GM18907 (cell line): ENCODE results near the gene ADAMTS18.

Experiments
- ATAC-seq: cut with Tn5 transposase; IDR thresholded peaks from one replicate; pipeline ENCODE4 v1.9.1; 2021; ENCODE audit warnings: mild to moderate bottlenecking, moderate library complexity; ENCODE audit not compliant: unreplicated experiment

Gene ADAMTS18

GRCh38 chr16:77396461-77396860 is 38.4 kb downstream of the ADAMTS18 start:
- no peak for ATAC-seq

- ATAC-seq, result no peak
These were observed 40.1 kb downstream of the ADAMTS18 start for GRCh38 chr16:77394699-77395098.

GRCh38 chr16:77393955-77394354 is 40.9 kb downstream of the ADAMTS18 start:
- ATAC-seq, result no peak

- no peak for ATAC-seq
These were observed 47.0 kb downstream of the ADAMTS18 start for GRCh38 chr16:77387815-77388209.

- ATAC-seq, result no peak
These were observed 47.7 kb downstream of the ADAMTS18 start for GRCh38 chr16:77386831-77387814.

- no peak for ATAC-seq
These were observed 49.4 kb downstream of the ADAMTS18 start for GRCh38 chr16:77385481-77385880.

GRCh38 chr16:77383606-77384187 is 51.1 kb downstream of the ADAMTS18 start:
- no peak for ATAC-seq

- no peak for ATAC-seq
These were observed 58.5 kb downstream of the ADAMTS18 start for GRCh38 chr16:77376358-77376757.

GRCh38 chr16:77375396-77375795 is 59.4 kb downstream of the ADAMTS18 start:
- ATAC-seq, result no peak

- no peak for ATAC-seq
These were observed 60.5 kb downstream of the ADAMTS18 start for GRCh38 chr16:77374384-77374783.

- ATAC-seq, result no peak
These were observed 61.1 kb downstream of the ADAMTS18 start for GRCh38 chr16:77373726-77374125.

- no peak for ATAC-seq
These were observed 70.1 kb downstream of the ADAMTS18 start for GRCh38 chr16:77364770-77365169.

- ATAC-seq, result no peak
These were observed 75.8 kb downstream of the ADAMTS18 start for GRCh38 chr16:77359065-77359502.

GRCh38 chr16:77353587-77354263 is 81.1 kb downstream of the ADAMTS18 start:
- no peak for ATAC-seq

- ATAC-seq, result no peak
These were observed 90.5 kb downstream of the ADAMTS18 start for GRCh38 chr16:77344341-77344740.

- no peak for ATAC-seq
These were observed 98.2 kb downstream of the ADAMTS18 start for GRCh38 chr16:77336637-77337036.

- no peak for ATAC-seq
These were observed 99.1 kb downstream of the ADAMTS18 start for GRCh38 chr16:77335652-77336234.

GRCh38 chr16:77332792-77333191 is 102.0 kb downstream of the ADAMTS18 start:
- no peak for ATAC-seq

- no peak for ATAC-seq
These were observed 102.8 kb downstream of the ADAMTS18 start for GRCh38 chr16:77331802-77332586.

GRCh38 chr16:77331043-77331442 is 103.8 kb downstream of the ADAMTS18 start:
- no peak for ATAC-seq
